ENCODE data around the gene MARS1.
A peak's percentile ranks its signal among the peaks of the same experiment; 100 is the strongest.

The MARS1 gene

GRCh38 chr12:57470970-57471656, 16.8 kb upstream of the MARS1 start:
- DNase-seq (ENCODE audit: low read depth in 1 of 2, low spot score in 1 of 2), result no peak

GRCh38 chr12:57471661-57472060, 16.2 kb upstream of the MARS1 start:
- no peak for DNase-seq (ENCODE audit: low read depth in 1 of 2, low spot score in 1 of 2)

- DNase-seq (ENCODE audit: low read depth in 1 of 2, low spot score in 1 of 2), result no peak
Observed at GRCh38 chr12:57472391-57472790, 15.5 kb upstream of the MARS1 start.

GRCh38 chr12:57473392-57473791, 14.5 kb upstream of the MARS1 start:
- no peak for DNase-seq (ENCODE audit: low read depth in 1 of 2, low spot score in 1 of 2)

GRCh38 chr12:57473886-57474285, 14.0 kb upstream of the MARS1 start:
- DNase-seq (ENCODE audit: low read depth in 1 of 2, low spot score in 1 of 2), result no peak

- DNase-seq (ENCODE audit: low read depth in 1 of 2, low spot score in 1 of 2), result no peak
Observed at GRCh38 chr12:57474430-57474829, 13.4 kb upstream of the MARS1 start.

- no peak for DNase-seq (ENCODE audit: low read depth in 1 of 2, low spot score in 1 of 2)
Observed at GRCh38 chr12:57474862-57475261, 13.0 kb upstream of the MARS1 start.

GRCh38 chr12:57475271-57476161, 12.4 kb upstream of the MARS1 start:
- no peak for DNase-seq (ENCODE audit: low read depth in 1 of 2, low spot score in 1 of 2)

GRCh38 chr12:57476162-57476992, 11.5 kb upstream of the MARS1 start:
- peak; percentile 51 for DNase-seq (ENCODE audit: low read depth in 1 of 2, low spot score in 1 of 2)

- DNase-seq (ENCODE audit: low read depth in 1 of 2, low spot score in 1 of 2), result no peak
Observed at GRCh38 chr12:57476993-57477709, 10.7 kb upstream of the MARS1 start.

GRCh38 chr12:57477710-57478681, 9.9 kb upstream of the MARS1 start:
- DNase-seq (ENCODE audit: low read depth in 1 of 2, low spot score in 1 of 2), result no peak

GRCh38 chr12:57479043-57479375, 8.9 kb upstream of the MARS1 start:
- DNase-seq (ENCODE audit: low read depth in 1 of 2, low spot score in 1 of 2), result no peak

GRCh38 chr12:57479376-57480115, 8.3 kb upstream of the MARS1 start, which contains the start of gene ARHGAP9:
ARHGAP9 (minus strand) TSS chr12:57479866; CDS start chr12:57479406, 460 bp downstream.
- peak in 1 of 2 donors; percentile 59 for DNase-seq (ENCODE audit: low read depth in 1 of 2, low spot score in 1 of 2)

GRCh38 chr12:57481671-57482070, 6.2 kb upstream of the MARS1 start:
- DNase-seq (ENCODE audit: low read depth in 1 of 2, low spot score in 1 of 2), result no peak

GRCh38 chr12:57483466-57483865, 4.4 kb upstream of the MARS1 start:
- DNase-seq (ENCODE audit: low read depth in 1 of 2, low spot score in 1 of 2), result no peak

- no peak for DNase-seq (ENCODE audit: low read depth in 1 of 2, low spot score in 1 of 2)
Observed at GRCh38 chr12:57485695-57486094, 2.2 kb upstream of the MARS1 start.

- DNase-seq (ENCODE audit: low read depth in 1 of 2, low spot score in 1 of 2), result no peak
Observed at GRCh38 chr12:57487055-57487596, 742 bp upstream of the MARS1 start.

- DNase-seq (ENCODE audit: low read depth in 1 of 2, low spot score in 1 of 2), result no peak
Observed at GRCh38 chr12:57488402-57489156, 711 bp downstream of the MARS1 start.
